ENCODE results near the gene RHBDD3. TPM values are rescaled to one million over a fixed set of nuclear protein-coding genes. Genes with fewer than 3 reads are reported as not detected.
"Not testable (repeated sequence)": the region's sequence is repeated elsewhere in the genome, so short reads cannot be mapped to it uniquely, and the experiment has no call there.

Gene RHBDD3
- total RNA-seq, 4 donors from 2014 or later, result 8.9 to 24.1 (median 20.5) TPM

- intact Hi-C loops (cut with DNase I; ENCODE audit: low total_unique reads), result loop anchor here (10.0 kb wide), 1 partner anchor 390 kb away; no protein-coding TSS in a partner anchor
- H3K4me3 ChIP-seq (ENCODE audit: low read depth, poor library complexity, severe bottlenecking), result no peak overlapping the region
- no peak for TF ChIP-seq POLR2A (IDR thresholded peaks at IDR 0.05)
- TF ChIP-seq CTCF (IDR thresholded peaks at IDR 0.05), result no peak
- WGBS, 2 donors, result 66 to 69% methylated on average over 6 to 7 of the region's 7 CpGs
- peak in 1 of 2 donors; percentile 76 for DNase-seq (ENCODE audit: low spot score in 2 of 2)
These were observed 22.8 kb downstream of the RHBDD3 start for GRCh38 chr22:29244785-29245625.

GRCh38 chr22:29243874-29244446 is 23.8 kb downstream of the RHBDD3 start:
- 86 to 90% methylated on average over 11 of the region's 11 CpGs for WGBS, 2 donors
- intact Hi-C loops (cut with DNase I; ENCODE audit: low total_unique reads), result loop anchor here (10.0 kb wide), 1 partner anchor 389 kb away; no protein-coding TSS in a partner anchor
- no peak overlapping the region for H3K4me3 ChIP-seq (ENCODE audit: low read depth, poor library complexity, severe bottlenecking)
- TF ChIP-seq CTCF (IDR thresholded peaks at IDR 0.05), result no peak
- TF ChIP-seq POLR2A (IDR thresholded peaks at IDR 0.05), result no peak
- peak in 1 of 2 donors; percentile 14 for DNase-seq (ENCODE audit: low spot score in 2 of 2)

GRCh38 chr22:29240481-29240880 is 27.3 kb downstream of the RHBDD3 start:
- WGBS, 2 donors, result 62 to 64% methylated on average over 9 of the region's 9 CpGs
- peak in 1 of 2 donors; percentile 26 for DNase-seq (ENCODE audit: low spot score in 2 of 2)
- H3K4me3 ChIP-seq (ENCODE audit: low read depth, poor library complexity, severe bottlenecking), result not testable (repeated sequence)
- intact Hi-C loops (cut with DNase I; ENCODE audit: low total_unique reads), result loop anchor here (10.0 kb wide), 1 partner anchor 386 kb away; no protein-coding TSS in a partner anchor

- DNase-seq (ENCODE audit: low spot score in 2 of 2), result no peak
- WGBS, 2 donors, result 89 to 96% methylated on average over 1 of the region's 1 CpG
- TF ChIP-seq CTCF (IDR thresholded peaks at IDR 0.05) (no peak), POLR2A (IDR thresholded peaks at IDR 0.05) (no peak)
- intact Hi-C loops (cut with DNase I; ENCODE audit: low total_unique reads), result no loop called here
- no peak overlapping the region for H3K4me3 ChIP-seq (ENCODE audit: low read depth, poor library complexity, severe bottlenecking)
These were observed 34.4 kb downstream of the RHBDD3 start for GRCh38 chr22:29233277-29233877.

- intact Hi-C loops (cut with DNase I; ENCODE audit: low total_unique reads), result no loop called here
- 73 to 77% methylated on average over 17 to 22 of the region's 22 CpGs for WGBS, 2 donors
- no peak overlapping the region for H3K4me3 ChIP-seq (ENCODE audit: low read depth, poor library complexity, severe bottlenecking)
- no peak for DNase-seq (ENCODE audit: low spot score in 2 of 2)
- TF ChIP-seq CTCF (IDR thresholded peaks at IDR 0.05), result no peak
- no peak for TF ChIP-seq POLR2A (IDR thresholded peaks at IDR 0.05)
These were observed 35.5 kb downstream of the RHBDD3 start for GRCh38 chr22:29231971-29232959.
